Measurements from ENCODE around the gene ATP11A.

ATP11A gene

GRCh38 chr13:112819816-112820215 is 130.0 kb downstream of the ATP11A start:
- H3K4me2 ChIP-seq (ENCODE audit: low read length) = no peak overlapping the region
- no peaks in the 10 kb centered on the region for H3K9me3 ChIP-seq (ENCODE audit: control insufficient read depth, low read length)
- H3K4me3 ChIP-seq (ENCODE audit: low read depth, low read length) = no peak overlapping the region
- H3K79me2 ChIP-seq = no peaks in the 10 kb centered on the region
- no peak overlapping the region for H3K27ac ChIP-seq
- H3K4me1 ChIP-seq = no peaks in the 10 kb centered on the region
- no peaks in the 10 kb centered on the region for H3K27me3 ChIP-seq (ENCODE audit: control insufficient read depth, insufficient read depth, low read length)
- H3K36me3 ChIP-seq (ENCODE audit: control insufficient read depth, insufficient read depth, low read length) = no peaks in the 10 kb centered on the region
- H3K9ac ChIP-seq = no peak overlapping the region
- no peak overlapping the region for H2AFZ ChIP-seq
- no peak for TF ChIP-seq CTCF (IDR thresholded peaks at IDR 0.05)

GRCh38 chr13:112820318-112820717 is 130.5 kb downstream of the ATP11A start:
- no peaks in the 10 kb centered on the region for H3K36me3 ChIP-seq (ENCODE audit: control insufficient read depth, insufficient read depth, low read length)
- H3K9me3 ChIP-seq (ENCODE audit: control insufficient read depth, low read length) = no peaks in the 10 kb centered on the region
- H3K4me3 ChIP-seq (ENCODE audit: low read depth, low read length) = no peak overlapping the region
- H3K27me3 ChIP-seq (ENCODE audit: control insufficient read depth, insufficient read depth, low read length) = no peaks in the 10 kb centered on the region
- H2AFZ ChIP-seq = no peak overlapping the region
- no peak for TF ChIP-seq CTCF (IDR thresholded peaks at IDR 0.05)
- no peaks in the 10 kb centered on the region for H3K4me1 ChIP-seq
- H3K79me2 ChIP-seq = no peaks in the 10 kb centered on the region
- no peak overlapping the region for H3K27ac ChIP-seq
- no peak overlapping the region for H3K9ac ChIP-seq
- no peak overlapping the region for H3K4me2 ChIP-seq (ENCODE audit: low read length)

GRCh38 chr13:112821340-112822055 is 131.7 kb downstream of the ATP11A start:
- no peak overlapping the region for H3K27ac ChIP-seq
- no peaks in the 10 kb centered on the region for H3K9me3 ChIP-seq (ENCODE audit: control insufficient read depth, low read length)
- no peaks in the 10 kb centered on the region for H3K4me1 ChIP-seq
- H3K36me3 ChIP-seq (ENCODE audit: control insufficient read depth, insufficient read depth, low read length) = no peaks in the 10 kb centered on the region
- no peak for TF ChIP-seq CTCF (IDR thresholded peaks at IDR 0.05)
- no peak overlapping the region for H3K9ac ChIP-seq
- no peak overlapping the region for H3K4me2 ChIP-seq (ENCODE audit: low read length)
- H3K27me3 ChIP-seq (ENCODE audit: control insufficient read depth, insufficient read depth, low read length) = no peaks in the 10 kb centered on the region
- no peaks in the 10 kb centered on the region for H3K79me2 ChIP-seq
- H3K4me3 ChIP-seq (ENCODE audit: low read depth, low read length) = no peak overlapping the region
- no peak overlapping the region for H2AFZ ChIP-seq

GRCh38 chr13:112822851-112823250 is 133.0 kb downstream of the ATP11A start:
- no peak overlapping the region for H2AFZ ChIP-seq
- H3K27me3 ChIP-seq (ENCODE audit: control insufficient read depth, insufficient read depth, low read length) = no peaks in the 10 kb centered on the region
- no peaks in the 10 kb centered on the region for H3K79me2 ChIP-seq
- no peaks in the 10 kb centered on the region for H3K9me3 ChIP-seq (ENCODE audit: control insufficient read depth, low read length)
- H3K4me3 ChIP-seq (ENCODE audit: low read depth, low read length) = no peak overlapping the region
- no peaks in the 10 kb centered on the region for H3K4me1 ChIP-seq
- no peak overlapping the region for H3K27ac ChIP-seq
- no peak for TF ChIP-seq CTCF (IDR thresholded peaks at IDR 0.05)
- H3K9ac ChIP-seq = no peak overlapping the region
- no peaks in the 10 kb centered on the region for H3K36me3 ChIP-seq (ENCODE audit: control insufficient read depth, insufficient read depth, low read length)
- no peak overlapping the region for H3K4me2 ChIP-seq (ENCODE audit: low read length)

GRCh38 chr13:112824429-112824828 is 134.6 kb downstream of the ATP11A start:
- Histone ChIP-seq H3K36me3 (ENCODE audit: control insufficient read depth, insufficient read depth, low read length) (no peaks in the 10 kb centered on the region), H3K4me1 (no peaks in the 10 kb centered on the region)

More at GRCh38 chr13:112824429-112824828, 134.6 kb downstream of the ATP11A start:
- Histone ChIP-seq H3K79me2 (no peaks in the 10 kb centered on the region), H3K9ac (no peak overlapping the region), H3K27me3 (ENCODE audit: control insufficient read depth, insufficient read depth, low read length) (no peaks in the 10 kb centered on the region), H3K4me2 (ENCODE audit: low read length) (no peak overlapping the region), H3K4me3 (ENCODE audit: low read depth, low read length) (no peak overlapping the region), H3K27ac (no peak overlapping the region), H3K9me3 (ENCODE audit: control insufficient read depth, low read length) (no peaks in the 10 kb centered on the region), H2AFZ (no peak overlapping the region)
- TF ChIP-seq CTCF (IDR thresholded peaks at IDR 0.05) = no peak

All from parathyroid adenoma (tissue), 2 donors.